Brain microvascular endothelial cell (primary cell): Measurements from ENCODE around the gene NPEPL1.
"Not testable (repeated sequence)": the region's sequence is repeated elsewhere in the genome, so short reads cannot be mapped to it uniquely, and the experiment has no call there.

ENCODE experiments used
- DNase-seq: peaks from one replicate; pipeline ENCODE4 v3.0.0-alpha.2; 2020
- H3K27ac ChIP-seq: fragments of 250-450 bp; sonication (Bioruptor Pico); 2 replicates; pipeline ENCODE4 v1.5.1; 2020; ENCODE audit warnings: mild to moderate bottlenecking, moderate library complexity
- H3K27me3 ChIP-seq: fragments of 250-450 bp; sonication (Bioruptor Pico); replicated peaks from 2 replicates; pipeline ENCODE4 v1.5.1; 2020; ENCODE audit warnings: mild to moderate bottlenecking
- H3K36me3 ChIP-seq: fragments of 250-450 bp; sonication (Bioruptor Pico); replicated peaks from 2 replicates; pipeline ENCODE4 v1.5.1; 2020; ENCODE audit warnings: mild to moderate bottlenecking
- H3K4me3 ChIP-seq: 2 replicates; pipeline ENCODE4 v1.5.1; 2011; ENCODE audit warnings: low read depth, mild to moderate bottlenecking, control low read depth, low read length, moderate library complexity
- CTCF ChIP-seq: IDR thresholded peaks from 2 replicates; pipeline ENCODE4 v1.5.1; 2011; ENCODE audit warnings: low read depth, mild to moderate bottlenecking, moderate library complexity, low read length, control low read depth, inconsistent platforms; ENCODE audit errors: missing control alignments
- in situ Hi-C: cut with HindIII; loops from 2 replicates; pipeline ENCODE4 v1.10.0; 2017; ENCODE audit warnings: low sequenced_read_pairs, low pct_ligation_motif_present

The NPEPL1 gene

GRCh38 chr20:58754584-58754983 is 62.0 kb downstream of the NPEPL1 start:
- in situ Hi-C loops, result no loop called here
- Histone ChIP-seq H3K36me3 (no peaks in the 10 kb centered on the region), H3K27me3 (no peaks in the 10 kb centered on the region), H3K4me3 (no peak overlapping the region), H3K27ac (no peak overlapping the region)
- no peak for TF ChIP-seq CTCF
- no peak for DNase-seq

- no peak for TF ChIP-seq CTCF
- Histone ChIP-seq H3K36me3 (no peaks in the 10 kb centered on the region), H3K4me3 (no peak overlapping the region), H3K27ac (no peak overlapping the region), H3K27me3 (no peaks in the 10 kb centered on the region)
- in situ Hi-C loops, result no loop called here
- no peak for DNase-seq
These were observed 62.6 kb downstream of the NPEPL1 start for GRCh38 chr20:58755062-58755697.

GRCh38 chr20:58755766-58756449 is 63.3 kb downstream of the NPEPL1 start:
- no peak overlapping the region for H3K4me3 ChIP-seq
- TF ChIP-seq CTCF, result no peak
- no peaks in the 10 kb centered on the region for H3K27me3 ChIP-seq
- DNase-seq, result no peak
- no peaks in the 10 kb centered on the region for H3K36me3 ChIP-seq
- H3K27ac ChIP-seq, result no peak overlapping the region
- in situ Hi-C loops, result no loop called here

GRCh38 chr20:58756450-58756775 is 63.8 kb downstream of the NPEPL1 start:
- in situ Hi-C loops, result no loop called here

GRCh38 chr20:58757647-58758046 is 65.0 kb downstream of the NPEPL1 start:
- H3K4me3 ChIP-seq, H3K27ac ChIP-seq, H3K36me3 ChIP-seq, H3K27me3 ChIP-seq, in situ Hi-C loops, DNase-seq: not testable (repeated sequence)

More at GRCh38 chr20:58756450-58756775, 63.8 kb downstream of the NPEPL1 start:
- H3K27me3 ChIP-seq, result no peaks in the 10 kb centered on the region
- no peak for TF ChIP-seq CTCF
- H3K36me3 ChIP-seq, result no peaks in the 10 kb centered on the region
- no peak overlapping the region for H3K4me3 ChIP-seq
- H3K27ac ChIP-seq, result no peak overlapping the region
- DNase-seq, result no peak

GRCh38 chr20:58759947-58760346 is 67.3 kb downstream of the NPEPL1 start:
- TF ChIP-seq CTCF, result no peak
- Histone ChIP-seq H3K36me3 (no peaks in the 10 kb centered on the region), H3K4me3 (no peak overlapping the region), H3K27ac (no peak overlapping the region), H3K27me3 (no peaks in the 10 kb centered on the region)
- in situ Hi-C loops, result no loop called here
- DNase-seq, result no peak
